Measurements from ENCODE around the gene ADAM12. TPM values are rescaled to one million over a fixed set of nuclear protein-coding genes. Genes with fewer than 3 reads are reported as not detected.

Gene ADAM12
- polyA plus RNA-seq, 1 of the 3 experiments (the other 2 are of a cell fraction) = 25.0 TPM

DNA sequence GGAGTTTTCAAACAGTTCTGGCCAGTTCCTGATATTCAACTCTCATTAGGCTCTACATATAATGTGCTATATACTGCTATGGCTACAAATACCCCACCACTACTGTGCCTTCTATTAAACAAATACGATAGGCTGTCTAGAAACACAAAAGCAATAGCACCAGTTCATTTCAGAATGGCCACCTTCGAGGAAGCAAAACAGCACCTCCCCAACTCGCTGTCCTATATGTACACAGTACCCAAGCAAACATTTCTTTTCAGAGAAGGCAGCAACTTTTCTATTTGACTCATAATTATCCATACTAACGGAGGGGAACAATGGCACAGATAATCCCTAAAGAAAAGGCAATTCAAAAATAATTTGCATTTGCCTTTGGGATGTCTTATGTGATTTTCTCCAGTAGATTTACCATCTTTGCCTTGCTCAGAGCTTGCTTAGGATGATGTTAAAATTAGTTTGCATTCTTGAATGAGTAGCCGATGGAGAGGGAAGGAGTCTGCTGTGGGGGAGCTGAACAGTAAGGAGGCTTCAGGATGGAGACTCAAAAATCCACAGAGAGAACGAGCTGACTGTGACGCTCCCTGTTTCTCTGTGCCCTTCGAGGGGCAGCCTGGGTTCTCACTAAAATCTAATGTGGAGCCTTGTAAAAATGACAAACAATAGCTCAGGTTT is 273.3 kb downstream of the ADAM12 start:
- Histone ChIP-seq H3K27me3 (ENCODE audit: insufficient read depth) (no peaks in the 10 kb centered on the region), H3K36me3 (replicated peaks in 1 of 2; ENCODE audit: control insufficient read depth in 1 of 2, insufficient read depth in 2 of 2, low read length in 1 of 2) (peaks cover 0 to 6% of the 10 kb centered on the region in 2 experiments), H3K9me2 (no peaks in the 10 kb centered on the region), H3K79me2 (ENCODE audit: insufficient read depth) (no peaks in the 10 kb centered on the region), H3K9ac (no peak overlapping the region), H3K4me3 (ENCODE audit: low read depth in 2 of 2, low read length in 1 of 2) (no peak overlapping the region), H3K27ac (ENCODE audit: low read depth in 2 of 2, low read length in 1 of 2) (no peak overlapping the region; a peak in 1 of 4 replicates), H4K20me1 (ENCODE audit: insufficient read depth) (no peaks in the 10 kb centered on the region), H3K4me1 (ENCODE audit: control insufficient read depth in 1 of 2, insufficient read depth in 2 of 2, low read depth in 1 of 2, low read length in 1 of 2) (peaks cover 8 to 10% of the 10 kb centered on the region in 2 experiments; a peak in 3 of 4 replicates), H3K9me3 (no peaks in the 10 kb centered on the region), H2AFZ (ENCODE audit: low read depth) (no peak overlapping the region), H3F3A (replicated peaks; ENCODE audit: insufficient read depth) (no peaks in the 10 kb centered on the region), H3K4me2 (no peak overlapping the region)
- WGBS (ENCODE audit: low lambda C conversion rate) = 88% methylated on average over 8 of the region's 8 CpGs
- TF ChIP-seq SMC3 (IDR thresholded peaks at IDR 0.05; ENCODE audit: low read depth, low read length) = no peak
- no peak for TF ChIP-seq TAF1 (IDR thresholded peaks at IDR 0.05; ENCODE audit: borderline replicate concordance, low read depth, low read length)
- TF ChIP-seq, protein P1, sequence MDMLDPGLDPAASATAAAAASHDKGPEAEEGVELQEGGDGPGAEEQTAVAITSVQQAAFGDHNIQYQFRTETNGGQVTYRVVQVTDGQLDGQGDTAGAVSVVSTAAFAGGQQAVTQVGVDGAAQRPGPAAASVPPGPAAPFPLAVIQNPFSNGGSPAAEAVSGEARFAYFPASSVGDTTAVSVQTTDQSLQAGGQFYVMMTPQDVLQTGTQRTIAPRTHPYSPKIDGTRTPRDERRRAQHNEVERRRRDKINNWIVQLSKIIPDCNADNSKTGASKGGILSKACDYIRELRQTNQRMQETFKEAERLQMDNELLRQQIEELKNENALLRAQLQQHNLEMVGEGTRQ (IDR thresholded peaks at IDR 0.05; ENCODE audit: borderline replicate concordance, low read depth, low read length) = no peak
- ChIA-PET CTCF (no interaction called here), POLR2A (no interaction called here)
- no peak for DNase-seq

DNA sequence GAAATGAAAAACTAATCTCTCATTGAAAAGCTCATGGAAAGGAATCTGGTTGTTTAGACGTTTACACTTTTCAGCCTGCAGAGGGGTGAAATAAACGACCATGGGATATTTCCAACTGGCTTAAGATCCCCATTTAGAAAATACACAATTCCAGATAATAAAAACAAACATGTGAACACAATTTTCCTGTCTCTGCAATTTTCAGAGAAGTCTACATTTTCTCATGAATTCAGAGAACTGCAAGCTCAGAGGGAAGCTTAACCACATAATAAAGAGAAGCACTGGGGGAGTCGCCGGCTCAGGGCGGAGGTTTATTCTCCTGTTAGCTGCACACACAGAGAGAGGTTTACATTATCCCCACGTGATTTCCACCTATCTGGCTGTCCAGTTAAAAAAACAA is 276.8 kb downstream of the ADAM12 start:
- Histone ChIP-seq H3K9me3 (no peaks in the 10 kb centered on the region), H3F3A (replicated peaks; ENCODE audit: insufficient read depth) (no peaks in the 10 kb centered on the region), H3K4me2 (no peak overlapping the region), H2AFZ (ENCODE audit: low read depth) (no peak overlapping the region), H3K9ac (no peak overlapping the region), H3K9me2 (no peaks in the 10 kb centered on the region), H3K36me3 (replicated peaks in 1 of 2; ENCODE audit: control insufficient read depth in 1 of 2, insufficient read depth in 2 of 2, low read length in 1 of 2) (peaks cover 2 to 4% of the 10 kb centered on the region in 2 experiments), H3K27me3 (ENCODE audit: insufficient read depth) (no peaks in the 10 kb centered on the region), H3K4me1 (ENCODE audit: control insufficient read depth in 1 of 2, insufficient read depth in 2 of 2, low read depth in 1 of 2, low read length in 1 of 2) (peaks cover 0 to 8% of the 10 kb centered on the region in 2 experiments; a peak in 2 of 4 replicates), H3K4me3 (ENCODE audit: low read depth in 2 of 2, low read length in 1 of 2) (no peak overlapping the region), H3K27ac (ENCODE audit: low read depth in 2 of 2, low read length in 1 of 2) (no peak overlapping the region), H4K20me1 (ENCODE audit: insufficient read depth) (no peaks in the 10 kb centered on the region), H3K79me2 (ENCODE audit: insufficient read depth) (no peaks in the 10 kb centered on the region)
- 84% methylated on average over 6 of the region's 6 CpGs for WGBS (ENCODE audit: low lambda C conversion rate)
- ChIA-PET CTCF (no interaction called here), POLR2A (no interaction called here)
- DNase-seq = no peak
- TF ChIP-seq GATA2 (CRISPR knock-in tag; IDR thresholded peaks at IDR 0.05) = no peak
- no peak for TF ChIP-seq RAD21 (IDR thresholded peaks at IDR 0.05; ENCODE audit: low read length)
- no peak for TF ChIP-seq JUND (IDR thresholded peaks at IDR 0.05)
- no peak for TF ChIP-seq MEF2A (IDR thresholded peaks at IDR 0.05; ENCODE audit: borderline replicate concordance, low read depth)
- TF ChIP-seq NRF1 (IDR thresholded peaks at IDR 0.05; ENCODE audit: low read depth, low read length) = no peak

DNA sequence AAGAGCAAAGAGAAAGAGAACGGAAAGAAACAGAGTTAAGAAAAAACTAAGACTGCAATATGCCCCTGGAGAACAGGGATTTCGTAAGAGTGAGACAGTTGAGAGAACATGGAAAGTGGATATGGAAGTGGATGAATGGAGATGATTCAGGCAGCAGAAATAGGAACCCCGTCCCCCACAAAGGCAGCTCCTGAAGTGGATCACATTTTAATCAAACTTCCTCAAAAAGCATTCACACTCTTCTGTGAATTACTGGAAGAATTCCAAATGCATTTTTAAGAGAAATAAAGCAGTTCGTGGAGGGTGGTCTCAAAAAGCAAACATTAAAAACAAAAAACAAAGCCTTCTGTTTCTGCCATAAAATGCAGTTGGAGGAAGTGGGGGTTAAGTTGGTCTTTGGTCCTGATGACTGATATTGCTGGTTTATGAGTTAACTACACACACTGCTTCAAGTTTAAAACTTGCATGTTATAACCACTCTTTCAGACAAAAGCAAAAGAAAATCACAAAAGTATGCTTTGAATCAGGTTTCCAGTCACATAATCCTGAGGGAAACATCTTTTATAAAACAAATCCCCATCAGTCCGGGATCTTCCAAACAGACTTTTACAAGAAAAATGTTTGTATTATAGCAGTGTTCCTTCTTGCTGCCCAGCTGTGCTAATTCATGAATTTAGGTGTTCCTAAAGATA is 277.6 kb downstream of the ADAM12 start:
- Histone ChIP-seq H3K4me2 (no peak overlapping the region), H3K27me3 (ENCODE audit: insufficient read depth) (no peaks in the 10 kb centered on the region), H4K20me1 (ENCODE audit: insufficient read depth) (no peaks in the 10 kb centered on the region), H3K4me1 (ENCODE audit: control insufficient read depth in 1 of 2, insufficient read depth in 2 of 2, low read depth in 1 of 2, low read length in 1 of 2) (peaks cover 0 to 8% of the 10 kb centered on the region in 2 experiments; a peak in 1 of 4 replicates), H3K36me3 (replicated peaks in 1 of 2; ENCODE audit: control insufficient read depth in 1 of 2, insufficient read depth in 2 of 2, low read length in 1 of 2) (peaks cover 2 to 3% of the 10 kb centered on the region in 2 experiments), H3K9me2 (no peaks in the 10 kb centered on the region), H3K9me3 (no peaks in the 10 kb centered on the region), H2AFZ (ENCODE audit: low read depth) (no peak overlapping the region), H3F3A (replicated peaks; ENCODE audit: insufficient read depth) (no peaks in the 10 kb centered on the region), H3K4me3 (ENCODE audit: low read depth in 2 of 2, low read length in 1 of 2) (no peak overlapping the region), H3K27ac (ENCODE audit: low read depth in 2 of 2, low read length in 1 of 2) (no peak overlapping the region), H3K9ac (no peak overlapping the region), H3K79me2 (ENCODE audit: insufficient read depth) (no peaks in the 10 kb centered on the region)
- no peak for DNase-seq
- 91% methylated on average over 5 of the region's 5 CpGs for WGBS (ENCODE audit: low lambda C conversion rate)
- CTCF ChIA-PET = no interaction called here
- POLR2A ChIA-PET = no interaction called here
- TF ChIP-seq TCF12 (IDR thresholded peaks at IDR 0.05) (no peak), EP300 (IDR thresholded peaks at IDR 0.05; ENCODE audit: borderline replicate concordance in 1 of 2, low read depth in 1 of 2, low read length in 1 of 2) (no peak), NRF1 (IDR thresholded peaks at IDR 0.05; ENCODE audit: low read depth, low read length) (no peak), ELF1 (IDR thresholded peaks at IDR 0.05) (no peak), MEF2A (IDR thresholded peaks at IDR 0.05; ENCODE audit: borderline replicate concordance, low read depth) (no peak)
- TF ChIP-seq, protein P2, sequence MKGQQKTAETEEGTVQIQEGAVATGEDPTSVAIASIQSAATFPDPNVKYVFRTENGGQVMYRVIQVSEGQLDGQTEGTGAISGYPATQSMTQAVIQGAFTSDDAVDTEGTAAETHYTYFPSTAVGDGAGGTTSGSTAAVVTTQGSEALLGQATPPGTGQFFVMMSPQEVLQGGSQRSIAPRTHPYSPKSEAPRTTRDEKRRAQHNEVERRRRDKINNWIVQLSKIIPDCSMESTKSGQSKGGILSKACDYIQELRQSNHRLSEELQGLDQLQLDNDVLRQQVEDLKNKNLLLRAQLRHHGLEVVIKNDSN (IDR thresholded peaks at IDR 0.05; ENCODE audit: borderline replicate concordance, low read depth) = no peak
- TF ChIP-seq, protein P3, sequence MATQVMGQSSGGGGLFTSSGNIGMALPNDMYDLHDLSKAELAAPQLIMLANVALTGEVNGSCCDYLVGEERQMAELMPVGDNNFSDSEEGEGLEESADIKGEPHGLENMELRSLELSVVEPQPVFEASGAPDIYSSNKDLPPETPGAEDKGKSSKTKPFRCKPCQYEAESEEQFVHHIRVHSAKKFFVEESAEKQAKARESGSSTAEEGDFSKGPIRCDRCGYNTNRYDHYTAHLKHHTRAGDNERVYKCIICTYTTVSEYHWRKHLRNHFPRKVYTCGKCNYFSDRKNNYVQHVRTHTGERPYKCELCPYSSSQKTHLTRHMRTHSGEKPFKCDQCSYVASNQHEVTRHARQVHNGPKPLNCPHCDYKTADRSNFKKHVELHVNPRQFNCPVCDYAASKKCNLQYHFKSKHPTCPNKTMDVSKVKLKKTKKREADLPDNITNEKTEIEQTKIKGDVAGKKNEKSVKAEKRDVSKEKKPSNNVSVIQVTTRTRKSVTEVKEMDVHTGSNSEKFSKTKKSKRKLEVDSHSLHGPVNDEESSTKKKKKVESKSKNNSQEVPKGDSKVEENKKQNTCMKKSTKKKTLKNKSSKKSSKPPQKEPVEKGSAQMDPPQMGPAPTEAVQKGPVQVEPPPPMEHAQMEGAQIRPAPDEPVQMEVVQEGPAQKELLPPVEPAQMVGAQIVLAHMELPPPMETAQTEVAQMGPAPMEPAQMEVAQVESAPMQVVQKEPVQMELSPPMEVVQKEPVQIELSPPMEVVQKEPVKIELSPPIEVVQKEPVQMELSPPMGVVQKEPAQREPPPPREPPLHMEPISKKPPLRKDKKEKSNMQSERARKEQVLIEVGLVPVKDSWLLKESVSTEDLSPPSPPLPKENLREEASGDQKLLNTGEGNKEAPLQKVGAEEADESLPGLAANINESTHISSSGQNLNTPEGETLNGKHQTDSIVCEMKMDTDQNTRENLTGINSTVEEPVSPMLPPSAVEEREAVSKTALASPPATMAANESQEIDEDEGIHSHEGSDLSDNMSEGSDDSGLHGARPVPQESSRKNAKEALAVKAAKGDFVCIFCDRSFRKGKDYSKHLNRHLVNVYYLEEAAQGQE (IDR thresholded peaks at IDR 0.05; ENCODE audit: low read depth, low read length) = no peak
- TF ChIP-seq, protein P4, sequence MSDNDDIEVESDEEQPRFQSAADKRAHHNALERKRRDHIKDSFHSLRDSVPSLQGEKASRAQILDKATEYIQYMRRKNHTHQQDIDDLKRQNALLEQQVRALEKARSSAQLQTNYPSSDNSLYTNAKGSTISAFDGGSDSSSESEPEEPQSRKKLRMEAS (IDR thresholded peaks at IDR 0.05; ENCODE audit: low read depth) = no peak

All from SK-N-SH (cell line).